Endometrial microvascular endothelial cells (primary cell): ENCODE measurements around the gene VPS26A. TPM values are rescaled to one million over a fixed set of nuclear protein-coding genes. Genes with fewer than 3 reads are reported as not detected.

Experiments
- in situ Hi-C: cut with HindIII; loops from 2 replicates; pipeline ENCODE4 v1.10.0; 2017; ENCODE audit warnings: low sequenced_read_pairs, low pct_unique_long_range_greater_than_20kb; ENCODE audit errors: inconsistent ontology term
- total RNA-seq: library from RNA; depleted of rRNA; stranded (reverse); fragments of >200 nt; gene quantifications from one replicate; pipeline ENCODE4 v1.2.3, GENCODE V29; 2015; ENCODE audit errors: inconsistent ontology term

VPS26A gene
- total RNA-seq, 1 donor from 2014 or later: 38.1 TPM

DNA sequence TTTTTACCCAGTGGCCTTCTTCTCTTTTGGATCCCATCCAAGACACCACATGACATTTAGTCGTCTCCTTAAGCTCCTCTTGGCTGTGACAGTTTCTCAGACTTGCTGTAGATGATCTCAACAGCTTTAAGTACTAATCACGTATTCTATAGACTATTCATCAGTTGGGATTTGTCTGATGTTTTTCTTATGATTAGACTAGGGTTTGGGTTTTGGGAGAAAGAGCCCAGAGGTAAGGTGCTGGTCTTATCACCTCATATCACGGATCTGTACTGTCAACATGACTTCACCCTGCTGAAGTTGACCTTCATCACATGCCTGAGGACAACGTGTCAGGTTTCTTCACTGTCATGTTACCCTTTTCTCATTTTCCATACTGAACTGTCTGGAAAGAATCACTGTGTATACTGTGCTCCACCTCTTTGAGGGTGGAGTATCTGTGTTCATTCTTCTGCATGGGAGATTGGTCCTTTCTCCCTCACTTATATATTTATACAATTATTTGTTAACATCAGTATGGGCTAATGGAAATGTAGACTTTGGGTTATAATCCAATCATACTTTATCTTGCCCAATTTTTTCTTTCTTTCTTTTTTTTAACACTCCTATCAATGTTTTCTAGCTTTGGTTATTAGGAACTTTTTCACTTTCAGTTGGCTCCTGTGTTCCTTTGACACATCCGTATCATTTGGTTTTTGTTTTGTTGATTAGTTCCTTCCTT lies 89.8 kb downstream of the VPS26A start:
- in situ Hi-C loops: no loop called here

DNA sequence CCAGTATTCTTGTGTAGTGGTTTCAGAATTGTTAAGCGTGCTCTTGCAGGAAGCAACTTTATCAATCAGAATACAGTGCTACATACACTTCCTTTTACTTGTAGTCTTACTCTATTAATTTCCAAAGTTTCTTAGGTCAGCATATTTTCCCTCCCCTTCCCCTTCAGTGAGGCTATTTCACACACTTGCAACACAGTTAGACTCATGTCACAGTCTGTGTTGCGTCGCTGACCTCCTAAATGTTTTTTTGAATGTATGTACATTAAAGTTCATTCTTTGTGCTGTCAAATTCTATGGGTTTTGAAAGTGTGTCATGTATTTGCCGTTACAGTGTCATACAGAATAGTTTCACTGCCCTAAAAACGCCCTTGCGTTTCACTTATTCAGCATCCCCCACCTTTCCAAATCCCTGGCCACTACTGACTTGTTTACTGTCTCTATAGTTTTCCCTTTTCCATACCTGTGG lies 90.7 kb downstream of the VPS26A start:
- in situ Hi-C loops: no loop called here

DNA sequence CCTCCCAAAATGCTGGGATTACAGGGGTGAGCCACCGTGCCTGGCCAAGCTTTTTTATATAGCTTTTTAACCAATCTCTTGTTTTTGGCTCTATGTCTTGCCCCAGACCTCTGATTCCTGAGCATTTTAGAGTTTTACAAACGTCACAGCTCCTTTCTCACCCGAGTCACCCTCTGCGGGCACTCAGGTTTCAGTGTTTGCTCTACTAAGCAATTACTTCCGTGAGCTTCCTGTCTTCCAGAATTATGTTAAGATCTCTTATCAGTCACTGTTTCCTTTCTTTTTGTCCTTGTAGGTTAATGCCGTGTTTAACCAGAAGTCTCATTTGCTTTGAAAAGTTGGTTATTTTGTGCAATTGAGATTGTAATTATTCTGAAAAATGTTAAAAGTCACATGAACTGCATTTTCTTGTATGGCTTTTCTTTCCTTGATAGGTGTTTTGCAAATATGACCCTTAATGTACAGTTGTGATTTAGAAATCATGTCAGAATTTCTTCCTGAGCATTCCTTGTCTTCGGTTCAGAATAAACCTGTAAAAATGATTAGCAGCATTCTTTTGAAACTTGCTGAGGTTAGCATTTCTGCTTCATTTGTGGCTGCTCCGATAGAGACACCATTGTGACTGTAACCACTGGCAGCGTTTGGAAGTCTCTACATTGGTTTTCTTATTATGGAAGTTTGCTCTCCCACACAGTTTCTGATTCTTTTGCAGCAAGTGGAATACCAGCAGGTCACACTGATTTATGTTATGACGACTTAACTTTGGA lies 91.6 kb downstream of the VPS26A start:
- in situ Hi-C loops: no loop called here

GRCh38 chr10:69216577-69217118 lies 92.7 kb downstream of the VPS26A start:
- in situ Hi-C loops: no loop called here

GRCh38 chr10:69217119-69217754 lies 93.3 kb downstream of the VPS26A start:
- in situ Hi-C loops: no loop called here

DNA sequence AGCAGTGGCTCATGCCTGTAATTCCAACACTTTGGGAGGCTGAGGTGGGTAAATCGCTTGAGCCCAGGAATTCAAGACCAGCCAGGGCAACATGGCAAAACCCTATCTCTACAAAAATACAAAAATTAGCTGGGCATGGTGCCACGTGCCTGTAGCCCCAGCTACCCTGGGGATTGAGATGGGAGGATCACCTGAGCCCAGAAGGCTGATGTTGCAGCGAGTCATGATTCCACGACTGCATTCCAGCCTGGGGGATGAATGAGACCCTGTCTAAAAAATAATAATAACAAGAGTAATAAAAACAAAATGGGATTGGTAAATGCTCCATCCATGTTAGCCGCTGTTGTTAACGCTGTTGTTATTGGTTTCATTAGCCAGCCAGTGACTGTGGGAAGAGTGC lies 94.9 kb downstream of the VPS26A start:
- in situ Hi-C loops: no loop called here

DNA sequence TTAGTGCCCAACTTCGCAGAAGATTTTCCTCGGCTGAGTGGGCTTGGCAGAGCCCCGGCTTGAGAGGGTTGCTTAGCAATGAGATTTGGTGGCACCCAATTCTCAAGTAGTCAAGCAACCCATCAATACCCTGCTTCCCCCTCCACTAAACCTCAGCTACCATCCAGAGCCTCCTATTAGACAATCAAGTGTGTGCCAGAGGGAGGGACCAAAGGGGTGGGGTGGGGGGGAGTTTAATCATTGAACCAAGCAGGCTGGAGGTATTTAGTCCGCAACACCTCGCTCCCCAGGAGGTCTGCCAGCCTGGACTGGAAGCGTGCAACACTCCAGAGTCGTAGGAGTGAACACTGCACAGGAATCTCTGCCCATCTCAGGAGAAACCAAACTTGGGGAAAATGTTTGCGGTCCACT lies 96.1 kb downstream of the VPS26A start, which contains the start of gene HKDC1:
HKDC1 (plus strand) TSS at position 292 of the 411 bp plus-strand sequence; CDS start at position 396, 104 bp downstream.
- in situ Hi-C loops: no loop called here

DNA sequence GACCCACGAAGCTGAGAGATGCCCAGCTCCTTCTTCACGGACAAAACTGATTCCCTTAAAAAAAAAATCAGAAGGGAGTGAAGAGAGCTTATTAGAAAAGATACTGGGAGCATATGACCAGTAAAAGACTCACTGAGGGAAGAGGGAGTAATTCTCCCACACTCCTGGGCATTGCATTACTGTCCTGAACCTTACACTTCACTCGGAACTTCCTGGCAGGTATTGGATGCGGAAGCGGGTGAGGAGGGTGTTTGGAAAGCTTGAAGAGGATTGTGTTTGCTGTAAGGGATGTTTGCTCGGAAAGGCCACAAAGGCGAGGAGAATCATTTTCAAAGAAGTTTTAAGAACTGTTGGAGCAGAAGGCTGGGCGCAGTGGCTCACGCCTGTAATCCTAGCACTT lies 96.5 kb downstream of the VPS26A start:
- in situ Hi-C loops: no loop called here

Other genes with a start within 250 kb of the VPS26A start
- 33.4 TPM for gene DDX50, start 222.9 kb upstream of the VPS26A start, total RNA-seq
- 135 TPM for gene DDX21, start 168.0 kb upstream of the VPS26A start, total RNA-seq
- gene KIFBP, start 135.4 kb upstream of the VPS26A start, total RNA-seq: 58.4 TPM
- 1,694 TPM for gene SRGN, start 36.1 kb upstream of the VPS26A start, total RNA-seq
- 41.4 TPM for gene SUPV3L1, start 56.1 kb downstream of the VPS26A start, total RNA-seq
- not detected for gene HKDC1, start 96.2 kb downstream of the VPS26A start, total RNA-seq
- gene HK1, start 154.3 kb downstream of the VPS26A start, total RNA-seq: 128 TPM